Left colon (tissue), 2 donors: ENCODE results near the gene NNMT. TPM values are rescaled to one million over a fixed set of nuclear protein-coding genes. Genes with fewer than 3 reads are reported as not detected.
"Not testable (repeated sequence)": the region's sequence is repeated elsewhere in the genome, so short reads cannot be mapped to it uniquely, and the experiment has no call there.

Experiments
- ATAC-seq: fragments of 200-7000 bp; cut with Tn5 transposase; one replicate; pipeline ENCODE4 v1.9.1; 2020; ENCODE audit warnings: mild to moderate bottlenecking, moderate library complexity
- DNase-seq, 2 donors: peaks; one replicate each; pipeline ENCODE4 v3.0.0-alpha.2; 2020
- intact Hi-C, 2 donors: fragments of 100-400 bp; cut with DNase I in 1 of 2; cut with micrococcal nuclease in 1 of 2; formaldehyde crosslinking; loops; one replicate each; pipeline versions ENCODE4 v1.11.2 to v1.14.0; 2022; cut with DNase I, micrococcal nuclease
- total RNA-seq, 2 donors: library from RNA; stranded (reverse); fragmentation: NEBNext Ultra II Directional; extraction: Animal tissue kit (Norgen Biotek cat#: 25700); gene quantifications; one replicate each; pipeline ENCODE4 v1.2.1, GENCODE V29; 2021
- donor health status: DM: no; HTN: no; CAD: no.
- donor health status: DM: yes; HTN: yes; CAD: no.

The NNMT gene
- total RNA-seq, 2 donors from 2014 or later, result 27.2 to 42.2 TPM

DNA sequence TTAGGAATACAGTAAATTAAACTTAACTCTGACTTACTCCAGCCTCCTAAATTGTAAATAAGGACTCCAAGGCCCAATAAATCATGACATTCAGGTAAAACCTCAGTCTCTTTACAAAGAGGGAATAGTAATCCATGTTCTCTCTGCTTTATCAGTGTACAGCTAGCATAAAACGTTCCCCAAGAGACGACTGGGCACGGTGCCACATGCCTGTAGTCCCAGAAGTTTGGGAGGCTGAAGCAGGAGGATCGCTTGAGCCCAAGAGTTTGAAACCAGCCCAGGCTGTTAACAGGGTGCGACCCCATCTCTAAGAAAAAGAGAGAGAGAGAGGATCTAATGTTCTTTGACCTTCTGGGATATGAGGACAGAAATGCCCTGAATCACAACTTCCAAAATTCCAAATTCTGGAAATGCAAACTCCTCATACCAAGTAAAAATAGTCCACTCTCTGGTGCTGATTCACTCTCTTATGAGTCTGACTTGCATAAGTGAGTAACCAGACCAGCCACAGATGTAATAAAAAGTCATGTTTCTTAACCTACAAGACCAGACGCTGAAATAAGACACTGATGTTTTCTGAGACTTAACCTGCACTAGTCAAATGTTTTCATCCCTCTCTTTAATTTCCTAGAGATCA lies 25.5 kb downstream of the NNMT start:
- DNase-seq (no peak), ATAC-seq (no peak)
- intact Hi-C loops, result no loop called here

DNA sequence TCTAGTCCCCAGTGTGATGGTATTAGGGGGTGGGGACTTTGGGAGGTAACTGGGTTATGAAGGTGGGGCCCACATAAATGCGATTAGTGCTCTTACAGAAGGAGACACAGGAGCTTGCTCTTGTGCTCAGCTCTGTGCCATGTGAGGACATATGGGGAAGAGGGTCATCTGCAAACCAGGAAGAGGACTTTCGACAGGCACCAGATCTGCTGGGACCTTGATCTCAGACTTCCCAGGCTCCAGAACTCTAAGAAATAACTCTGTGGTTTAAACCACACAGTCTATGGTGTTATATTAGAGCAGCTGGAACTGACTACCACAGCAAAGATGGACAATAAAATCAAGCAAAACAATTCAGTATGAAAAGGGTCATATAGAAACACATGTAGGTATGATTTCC lies 26.7 kb downstream of the NNMT start:
- no peak for DNase-seq
- intact Hi-C loops, result no loop called here
- ATAC-seq, result no peak

DNA sequence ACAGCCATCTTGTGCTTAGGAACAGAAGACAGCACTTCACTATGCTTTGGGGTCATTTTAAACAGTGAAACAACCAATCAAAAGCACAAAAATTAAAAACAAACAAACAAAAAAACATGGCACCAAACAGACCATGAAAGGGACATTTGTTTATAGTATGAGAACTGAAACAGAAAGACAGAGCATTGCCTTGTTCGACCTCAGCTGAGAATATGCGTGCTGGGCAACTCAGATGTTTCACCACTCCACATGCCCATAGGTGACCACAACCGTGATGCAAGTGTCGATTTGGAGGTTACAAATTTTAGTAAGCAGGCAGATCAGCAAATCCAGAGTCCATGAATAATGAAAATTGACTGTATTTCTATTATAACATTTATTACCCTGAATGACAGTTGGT lies 30.0 kb downstream of the NNMT start:
- intact Hi-C loops, result no loop called here
- DNase-seq (no peak), ATAC-seq (no peak)

DNA sequence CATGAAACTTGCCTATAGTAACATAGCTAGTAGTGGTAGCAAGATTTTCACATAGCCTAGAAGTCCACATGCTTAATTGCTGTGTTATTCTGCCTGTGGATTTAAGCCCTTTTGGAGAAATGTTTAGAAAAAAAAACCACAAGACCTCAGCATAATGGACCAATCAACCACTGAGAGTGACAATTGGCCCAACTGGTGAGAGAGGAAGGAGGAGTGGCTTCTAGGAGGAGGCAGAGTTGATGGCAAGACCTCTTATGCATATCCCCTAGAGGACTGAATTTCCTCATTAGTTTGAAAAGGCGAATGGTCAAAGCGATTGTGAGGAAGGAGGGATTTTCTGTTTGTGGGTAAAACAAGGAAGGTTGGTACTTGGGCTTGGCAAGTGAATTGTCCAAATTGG lies 30.6 kb downstream of the NNMT start:
- DNase-seq (no peak), ATAC-seq (no peak)
- intact Hi-C loops, result no loop called here

DNA sequence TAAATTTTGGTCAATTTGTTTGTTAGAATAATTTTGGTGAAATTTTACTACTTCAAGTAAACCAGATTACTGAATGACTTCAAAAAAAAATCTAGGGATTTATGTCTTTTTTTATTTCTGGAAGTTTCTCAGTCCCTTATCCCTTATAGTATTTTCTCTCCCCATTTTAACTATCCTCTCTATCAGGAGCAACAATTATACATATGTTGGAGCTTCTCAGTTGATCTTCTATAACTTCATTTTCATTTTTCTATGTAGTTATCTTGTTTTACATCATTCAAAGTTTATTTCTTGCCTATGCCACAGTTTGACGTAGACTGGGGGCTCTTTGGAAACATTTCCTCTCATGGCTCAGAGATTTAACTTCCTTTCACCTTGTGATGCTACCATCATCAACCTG lies 34.2 kb downstream of the NNMT start:
- intact Hi-C loops, result no loop called here

DNA sequence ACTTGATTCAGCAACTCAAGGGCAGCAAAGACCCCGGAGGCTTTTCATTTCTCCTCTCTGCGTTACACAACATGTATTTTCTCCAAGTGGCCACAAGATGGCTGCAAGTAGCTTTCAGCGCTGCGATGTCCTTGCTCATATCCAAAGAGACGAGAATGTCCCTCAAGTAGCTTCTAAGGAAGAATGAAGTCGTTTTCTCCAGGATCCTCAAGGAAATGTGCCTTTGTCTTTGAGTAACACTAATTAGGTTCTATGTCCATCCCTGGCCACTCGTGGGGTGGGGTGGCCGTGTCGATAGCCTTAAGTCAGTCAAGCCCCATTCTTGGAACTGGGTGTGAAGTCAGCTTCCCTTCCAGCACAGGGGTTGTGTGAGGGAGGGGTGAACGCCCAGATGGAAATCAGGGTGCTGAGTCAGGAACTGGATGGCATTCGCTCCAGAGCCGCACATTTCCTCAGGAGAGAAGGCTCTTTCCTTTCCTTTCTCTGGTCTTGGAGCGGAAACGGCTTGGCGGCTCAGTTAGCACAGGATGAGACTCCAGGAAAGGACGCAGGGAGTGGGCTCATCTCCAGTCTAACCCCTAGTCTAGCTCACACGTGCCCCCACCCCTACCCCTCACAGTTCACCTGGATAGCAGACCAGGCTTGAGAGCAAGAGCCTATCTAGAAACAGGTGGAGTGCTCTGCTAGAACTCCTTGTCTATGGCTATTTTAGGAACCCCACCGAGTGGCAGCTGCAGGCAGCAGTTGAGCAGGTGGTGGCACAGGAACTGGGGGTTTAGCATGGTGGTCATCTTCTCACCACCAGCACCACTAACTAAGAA lies 44.3 kb downstream of the NNMT start:
- intact Hi-C loops, result loop anchor here in 1 of 2 donors (5.0 to 10.0 kb wide), 2 partner anchors 104 to 422 kb away; no protein-coding TSS in a partner anchor
- DNase-seq (peak; percentile 27 to 32), ATAC-seq (peak; percentile 90)

More for the DNA sequence above, 34.2 kb downstream of the NNMT start:
- DNase-seq (no peak), ATAC-seq (no peak)

DNA sequence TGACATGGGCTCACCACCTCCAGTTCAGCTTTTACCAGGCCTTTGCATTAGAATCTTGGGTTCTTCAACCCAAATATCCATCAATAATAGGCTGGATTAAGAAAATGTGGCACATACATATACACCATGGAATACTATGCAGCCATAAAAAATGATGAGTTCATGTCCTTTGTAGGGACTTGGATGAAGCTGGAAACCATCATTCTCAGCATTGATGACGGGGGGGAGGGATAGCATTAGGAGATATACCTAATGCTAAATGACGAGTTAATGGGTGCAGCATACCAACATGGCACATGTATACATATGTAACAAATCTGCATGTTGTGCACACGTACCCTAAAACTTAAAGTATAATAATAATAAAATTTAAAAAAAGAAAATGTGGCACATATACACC lies 45.5 kb downstream of the NNMT start:
- ATAC-seq, DNase-seq: not testable (repeated sequence)
- intact Hi-C loops, result loop anchor here in 1 of 2 donors (5.0 to 10.0 kb wide), 2 partner anchors 103 to 421 kb away; no protein-coding TSS in a partner anchor

DNA sequence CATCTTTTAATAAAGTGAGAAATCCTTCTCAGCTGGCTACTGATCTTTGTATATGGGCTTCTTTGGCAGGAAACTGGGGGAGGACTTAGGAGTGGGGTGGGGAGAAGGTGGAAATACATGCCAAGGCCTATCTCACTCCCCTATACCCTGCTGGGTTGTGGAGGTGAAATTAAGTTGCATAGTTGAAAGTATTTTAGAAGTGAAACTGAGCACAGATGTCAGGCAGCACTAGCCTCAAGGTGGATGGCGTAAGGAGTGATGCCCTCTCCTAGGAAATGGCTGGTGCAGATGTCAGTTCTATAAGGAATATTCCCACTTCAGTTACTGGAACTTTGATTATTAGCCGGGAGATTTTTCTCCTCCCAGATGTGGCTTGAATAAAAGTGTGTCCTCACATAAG lies 46.3 kb downstream of the NNMT start:
- intact Hi-C loops, result loop anchor here in 1 of 2 donors (5.0 to 10.0 kb wide), 2 partner anchors 102 to 420 kb away; no protein-coding TSS in a partner anchor
- ATAC-seq (no peak), DNase-seq (no peak)

DNA sequence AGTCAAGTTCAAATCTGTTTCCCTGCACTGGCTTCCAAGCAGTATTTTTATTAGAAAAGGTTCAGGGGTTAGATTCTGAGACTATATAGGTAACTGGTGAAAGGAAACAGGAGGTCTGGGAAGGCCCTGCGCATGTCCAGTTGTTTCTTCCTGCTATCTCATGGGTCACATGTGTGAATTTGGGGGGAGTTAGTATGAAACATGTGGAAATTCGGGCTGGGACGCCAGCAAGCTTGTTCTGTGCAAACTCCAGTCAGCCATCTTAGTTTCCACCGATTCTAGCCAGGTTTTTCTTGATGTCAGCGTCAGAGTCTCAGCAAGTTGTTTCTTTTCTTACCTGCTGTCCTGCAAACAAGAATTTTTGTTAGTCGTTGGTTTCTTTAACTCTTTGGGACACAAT lies 46.8 kb downstream of the NNMT start:
- no peak for ATAC-seq
- intact Hi-C loops, result loop anchor here in 1 of 2 donors (5.0 to 10.0 kb wide), 2 partner anchors 102 to 419 kb away; no protein-coding TSS in a partner anchor
- DNase-seq, result no peak

DNA sequence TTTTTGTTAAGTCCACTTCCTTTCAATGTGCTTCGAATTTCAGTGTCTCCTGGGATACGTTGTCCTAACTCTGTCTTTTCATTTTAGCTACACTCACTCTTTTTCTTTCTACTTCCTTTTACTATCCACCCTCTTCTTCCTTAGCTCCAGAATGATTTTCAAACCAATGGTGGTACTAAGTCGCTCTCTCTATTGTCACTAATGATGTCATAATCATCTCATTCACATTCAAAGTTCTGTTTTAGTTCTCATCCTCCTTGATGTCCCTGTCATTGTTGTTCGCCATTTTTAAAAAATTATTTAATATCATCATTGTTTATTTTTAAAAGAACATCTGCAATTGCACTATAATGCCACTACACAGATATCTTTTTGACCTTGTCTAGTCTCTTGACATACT lies 47.3 kb downstream of the NNMT start:
- no peak for ATAC-seq
- no peak for DNase-seq
- intact Hi-C loops, result loop anchor here in 1 of 2 donors (5.0 to 10.0 kb wide), 2 partner anchors 101 to 419 kb away; no protein-coding TSS in a partner anchor

DNA sequence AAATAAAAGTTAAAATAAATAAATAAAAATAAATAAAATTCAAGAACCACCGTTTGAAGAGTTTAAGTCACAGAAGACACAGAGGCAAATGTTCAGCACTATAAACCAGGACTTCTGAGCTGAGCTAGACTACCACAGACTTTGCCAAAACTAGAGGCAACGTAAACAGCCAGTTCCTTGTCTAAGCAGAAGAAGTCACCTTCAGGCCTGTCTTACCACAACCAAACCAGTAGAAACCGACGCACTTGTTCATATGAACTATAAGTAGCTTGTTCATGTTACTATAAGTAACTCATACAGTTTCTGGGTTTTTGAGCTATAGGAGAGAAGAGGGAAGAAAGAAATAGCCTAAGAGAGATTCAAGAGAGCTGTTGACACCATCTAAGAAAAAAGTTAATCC lies 48.3 kb downstream of the NNMT start:
- no peak for DNase-seq
- no peak for ATAC-seq

DNA sequence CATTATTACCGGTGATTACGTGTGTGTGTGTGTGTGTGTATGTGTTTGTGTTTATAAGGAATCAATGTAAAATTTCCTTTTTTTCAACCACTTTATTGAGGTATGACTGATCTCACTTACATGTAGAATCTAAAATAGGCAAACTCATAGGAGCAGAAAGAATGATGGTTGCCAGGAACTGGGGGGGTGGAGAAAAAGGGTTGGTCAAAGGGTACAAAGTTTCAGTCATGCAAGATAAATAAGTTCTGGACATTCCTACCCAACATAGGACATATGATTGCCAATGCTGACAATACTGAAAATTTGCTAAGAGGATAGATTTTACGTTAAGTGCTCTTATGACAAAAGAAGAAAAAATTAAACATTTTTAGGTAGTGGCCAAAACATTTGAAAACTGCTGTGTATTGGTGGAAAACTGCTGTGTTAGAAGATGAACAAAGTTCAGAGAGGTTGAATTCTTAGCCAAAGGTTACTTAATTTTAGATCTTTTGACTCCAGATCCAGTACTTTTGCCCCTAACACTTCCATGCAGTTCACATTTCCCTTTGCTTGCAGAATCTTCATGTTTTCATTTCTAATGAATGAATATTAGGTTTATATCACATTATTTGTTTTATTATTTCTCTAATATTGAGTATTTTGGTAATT lies 49.5 kb downstream of the NNMT start:
- ATAC-seq, result no peak
- intact Hi-C loops, result loop anchor here in 1 of 2 donors (10.0 kb wide), 1 partner anchor 99 kb away; no protein-coding TSS in a partner anchor
- no peak for DNase-seq

More for the DNA sequence above, 48.3 kb downstream of the NNMT start:
- intact Hi-C loops, result loop anchor here in 1 of 2 donors (5.0 to 10.0 kb wide), 2 partner anchors 100 to 418 kb away; no protein-coding TSS in a partner anchor

DNA sequence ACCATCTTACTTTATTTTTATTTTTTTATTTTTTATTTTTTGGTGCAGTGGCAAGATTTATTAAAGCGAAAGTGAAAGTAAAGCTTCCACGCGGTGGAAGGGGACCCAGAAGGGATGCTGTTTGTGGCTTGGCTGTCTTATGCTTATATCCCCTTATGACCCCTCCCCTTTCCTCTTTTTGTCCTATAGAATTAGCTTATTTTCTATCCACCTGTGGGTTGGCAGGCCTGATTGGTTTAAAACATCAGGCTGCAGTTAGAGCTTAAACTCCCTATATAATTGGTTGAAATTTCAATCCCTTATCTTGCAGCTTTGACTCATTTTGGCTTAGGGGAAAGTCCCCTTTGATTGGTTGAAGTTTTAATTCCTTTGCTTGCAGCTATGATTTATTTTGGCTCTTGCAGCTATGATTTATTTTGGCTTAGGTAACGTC lies 50.5 kb downstream of the NNMT start:
- ATAC-seq (no peak), DNase-seq (no peak)

DNA sequence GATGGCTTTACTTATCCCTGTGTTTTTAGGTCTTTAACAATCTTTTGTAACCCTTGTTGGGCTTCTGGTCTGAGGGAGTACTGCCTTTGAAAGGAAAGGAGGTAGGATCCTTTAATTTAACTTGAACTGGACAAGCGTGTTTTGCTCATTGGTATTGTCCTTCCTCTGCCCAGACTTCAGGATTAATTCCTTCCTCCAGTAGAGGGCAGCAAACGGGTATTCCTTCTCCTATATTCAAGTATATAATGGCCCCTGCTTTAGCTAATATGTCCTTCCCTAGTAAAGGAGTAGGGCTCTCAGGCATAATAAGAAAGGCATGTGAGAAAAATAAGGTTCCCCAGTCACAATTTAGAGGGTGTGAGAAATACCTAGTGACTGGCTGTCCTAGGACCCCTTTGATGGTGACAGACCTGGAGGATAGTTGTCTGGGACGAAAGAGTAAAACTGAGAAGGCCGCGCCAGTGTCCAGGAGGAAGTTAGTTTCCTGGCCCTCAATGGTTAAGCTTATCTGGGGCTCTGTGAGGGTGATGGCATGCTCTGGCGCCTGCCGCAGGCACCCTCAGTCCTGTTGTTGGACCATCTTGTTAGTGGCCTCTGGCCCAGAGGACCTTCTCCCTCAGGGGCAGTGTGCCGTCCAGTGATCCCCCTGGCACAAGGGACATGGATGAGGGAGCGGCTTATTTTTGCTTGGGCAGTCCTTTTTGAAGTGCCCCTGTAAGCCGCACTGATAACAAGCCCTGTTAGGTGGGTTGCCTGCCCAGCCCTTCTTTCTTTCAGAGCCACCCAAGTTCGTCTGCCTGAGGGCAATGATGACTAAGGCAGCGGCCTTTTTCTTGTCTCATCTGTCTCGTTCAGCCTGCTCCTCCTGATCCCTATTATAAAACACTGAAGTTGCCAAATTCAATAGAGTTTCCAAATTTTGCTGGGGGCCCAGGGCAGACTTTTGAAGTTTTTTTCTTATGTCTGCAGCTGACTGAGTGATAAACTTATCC lies 52.3 kb downstream of the NNMT start:
- intact Hi-C loops, result loop anchor here in 1 of 2 donors (10.0 kb wide), 1 partner anchor 96 kb away; no protein-coding TSS in a partner anchor
- DNase-seq, result peak in 1 of 2 donors; percentile 29
- ATAC-seq, result peak; percentile 79

More for the DNA sequence above, 50.5 kb downstream of the NNMT start:
- intact Hi-C loops, result loop anchor here in 1 of 2 donors (10.0 kb wide), 1 partner anchor 98 kb away; no protein-coding TSS in a partner anchor

DNA sequence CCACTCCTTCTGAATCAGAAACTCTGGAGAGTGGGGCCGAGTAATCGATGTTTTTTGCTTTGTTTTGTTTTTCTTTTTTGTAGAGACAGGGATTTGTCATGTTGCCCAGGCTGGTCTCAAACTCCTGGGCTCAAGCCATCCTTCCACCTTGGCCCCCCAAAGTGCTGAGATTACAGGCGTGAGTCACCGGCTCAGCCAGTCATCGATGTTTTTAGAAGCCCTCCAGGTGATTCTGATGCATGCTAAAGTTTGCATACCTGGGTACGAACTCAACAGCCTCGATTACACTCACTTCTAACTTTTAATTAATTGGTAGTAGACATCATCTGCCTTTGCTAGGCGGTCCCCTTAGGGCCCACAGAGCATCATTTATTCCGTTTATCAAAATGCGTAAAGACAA lies 53.8 kb downstream of the NNMT start:
- no peak for ATAC-seq
- intact Hi-C loops, result loop anchor here in 1 of 2 donors (5.0 kb wide), 1 partner anchor 262 kb away; no protein-coding TSS in a partner anchor

DNA sequence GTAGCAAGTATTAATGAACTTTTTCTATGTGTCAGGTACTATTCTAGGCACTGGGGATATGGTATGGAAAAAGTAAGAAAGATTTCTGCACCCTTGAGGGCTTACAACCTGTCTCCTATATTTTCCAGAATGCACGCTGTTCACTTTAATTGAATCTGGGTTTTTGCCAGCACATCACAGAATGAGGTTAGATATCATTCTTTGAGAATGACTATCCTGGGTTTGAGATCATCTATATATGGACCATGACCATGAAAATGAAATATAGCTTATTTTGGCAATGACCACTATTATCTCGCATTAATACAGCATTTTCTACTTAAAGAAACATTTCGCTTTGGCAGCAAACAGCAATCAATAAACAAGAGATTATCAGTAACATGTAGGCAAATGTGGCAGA lies 57.2 kb downstream of the NNMT start:
- intact Hi-C loops, result loop anchor here in 1 of 2 donors (5.0 kb wide), 1 partner anchor 259 kb away; no protein-coding TSS in a partner anchor
- DNase-seq (no peak), ATAC-seq (no peak)

More for the DNA sequence above, 53.8 kb downstream of the NNMT start:
- no peak for DNase-seq

DNA sequence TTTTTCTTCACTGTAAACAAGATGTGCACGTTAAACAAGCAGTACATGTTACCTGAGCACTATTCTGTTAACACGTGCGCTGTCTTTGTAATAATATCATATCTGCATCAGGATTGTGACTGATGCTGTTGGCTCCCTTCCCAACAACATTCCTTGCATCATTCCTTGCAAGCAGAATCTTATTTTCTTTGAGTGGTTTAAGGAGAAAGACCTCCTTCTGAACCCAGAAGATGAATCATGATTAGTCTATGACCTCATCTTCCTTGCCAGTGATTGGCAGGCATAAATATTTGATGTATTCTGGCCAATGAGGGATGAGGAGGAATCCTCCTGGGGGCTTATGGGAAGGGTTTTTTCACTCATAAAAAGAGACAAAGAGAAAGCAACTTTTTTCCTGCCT lies 57.9 kb downstream of the NNMT start:
- ATAC-seq, result no peak

DNA sequence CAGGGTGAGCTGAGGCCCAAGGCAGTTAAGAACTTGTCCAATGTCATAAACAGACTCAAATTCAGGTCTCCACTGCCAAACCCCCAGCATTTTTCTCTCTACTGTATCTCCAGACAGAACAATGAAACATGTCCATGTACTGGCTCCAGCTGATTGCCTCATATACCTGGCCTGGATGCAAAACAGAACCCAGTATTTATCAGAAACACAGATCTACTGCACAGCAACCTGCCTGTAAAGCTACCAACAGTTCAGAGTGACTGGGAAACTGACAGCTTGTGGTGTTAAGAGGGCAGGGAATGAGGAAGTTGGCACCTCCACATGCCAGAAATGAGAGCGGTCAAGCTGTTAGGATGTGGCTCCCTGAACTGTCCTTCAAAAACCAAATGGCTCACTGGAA lies 62.5 kb downstream of the NNMT start:
- intact Hi-C loops, result no loop called here
- ATAC-seq (peak; percentile 79), DNase-seq (no peak)

More for the DNA sequence above, 57.9 kb downstream of the NNMT start:
- intact Hi-C loops, result loop anchor here in 1 of 2 donors (5.0 kb wide), 1 partner anchor 258 kb away; no protein-coding TSS in a partner anchor
- no peak for DNase-seq
